ENCODE data around the gene OSBPL9. TPM values are rescaled to one million over a fixed set of nuclear protein-coding genes. Genes with fewer than 3 reads are reported as not detected.

Gene OSBPL9
- total and polyA plus RNA-seq, 5 donors, result 46.1 to 68.8 (median 61.3) TPM

DNA sequence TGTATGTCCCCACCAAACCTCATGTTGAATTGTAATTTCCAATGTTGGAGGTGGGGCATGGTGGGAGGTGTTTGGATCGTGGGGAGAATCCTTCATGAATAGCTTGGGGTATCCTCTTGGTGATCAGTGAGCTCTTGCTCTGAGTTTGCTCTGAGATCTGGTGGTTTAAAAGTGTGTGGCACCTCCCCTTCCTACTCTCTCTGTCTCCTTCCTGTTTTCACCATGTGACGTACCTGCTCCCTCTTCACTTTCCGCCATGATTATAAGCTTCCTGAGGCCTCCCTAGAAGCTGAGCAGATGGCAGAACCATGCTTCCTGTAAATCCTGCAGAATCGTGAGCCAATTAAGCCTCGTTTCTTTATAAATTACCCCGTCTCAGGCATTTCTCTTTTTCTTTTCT lies 40.0 kb upstream of the OSBPL9 start:
- Histone ChIP-seq H3K4me1 (ENCODE audit: control insufficient read depth, insufficient read depth, low read length) (peaks cover 2% of the 10 kb centered on the region), H3K9me3 (ENCODE audit: control insufficient read depth, low read length) (no peaks in the 10 kb centered on the region), H3K27ac (ENCODE audit: low read length) (no peak overlapping the region), H3K27me3 (ENCODE audit: control insufficient read depth, insufficient read depth) (no peaks in the 10 kb centered on the region), H3K4me3 (ENCODE audit: low read length) (no peak overlapping the region)
- ATAC-seq (no peak), DNase-seq (no peak)
- 92% methylated on average over 6 of the region's 6 CpGs for WGBS
- intact Hi-C loops (cut with DNase I), result loop anchor here in 1 of 4 donors (10.0 kb wide), 1 partner anchor 188 kb away; no protein-coding TSS in a partner anchor

DNA sequence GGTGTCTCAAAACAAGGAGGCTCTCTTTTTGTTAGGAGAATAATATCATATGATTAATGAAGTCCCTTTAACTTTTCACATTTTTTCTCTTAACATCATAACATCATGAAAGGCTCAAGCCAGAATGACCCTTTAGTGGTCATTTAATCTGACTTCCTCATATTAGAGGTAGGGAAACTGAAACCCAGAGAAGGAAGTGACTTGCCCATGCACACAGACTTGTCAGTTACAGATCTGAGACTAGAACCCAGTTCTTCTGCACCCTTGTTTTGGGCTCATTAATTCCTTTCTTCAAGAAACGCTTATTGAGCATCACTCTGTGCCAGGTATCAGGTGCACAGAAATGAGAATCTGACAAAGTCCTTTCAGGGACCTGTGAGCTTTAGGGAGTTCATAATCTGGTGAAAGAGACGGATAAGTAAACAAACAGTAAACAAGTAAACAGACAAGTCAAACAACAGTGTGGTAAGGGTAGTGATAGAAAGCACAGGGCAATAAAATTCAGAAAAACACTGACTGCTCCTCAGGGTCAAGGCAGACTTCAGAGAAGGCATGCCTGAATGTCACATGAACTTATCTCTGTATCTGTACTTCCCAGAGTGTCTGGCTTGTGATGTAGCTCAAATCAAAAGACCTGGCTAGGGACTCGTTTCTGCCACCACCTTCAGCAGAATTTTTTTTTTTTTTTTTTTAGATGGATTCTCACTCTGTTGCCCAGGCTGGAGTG lies 38.3 kb upstream of the OSBPL9 start:
- intact Hi-C loops (cut with DNase I), result loop anchor here in 1 of 4 donors (10.0 kb wide), 1 partner anchor 186 kb away; no protein-coding TSS in a partner anchor
- no peak overlapping the region for H3K27ac ChIP-seq (ENCODE audit: low read length)
- no peaks in the 10 kb centered on the region for H3K9me3 ChIP-seq (ENCODE audit: control insufficient read depth, low read length)
- no peak overlapping the region for H3K4me3 ChIP-seq (ENCODE audit: low read length)
- H3K27me3 ChIP-seq (ENCODE audit: control insufficient read depth, insufficient read depth), result no peaks in the 10 kb centered on the region
- ATAC-seq, result no peak
- DNase-seq, result no peak
- WGBS, result 62% methylated on average over 3 of the region's 3 CpGs
- peaks cover 4% of the 10 kb centered on the region for H3K4me1 ChIP-seq (ENCODE audit: control insufficient read depth, insufficient read depth, low read length)

GRCh38 chr1:51581238-51581637 lies 35.7 kb upstream of the OSBPL9 start:
- intact Hi-C loops (cut with DNase I), result no loop called here

GRCh38 chr1:51583532-51583931 lies 33.4 kb upstream of the OSBPL9 start:
- peak overlapping the region; percentile 78 for H3K27ac ChIP-seq (ENCODE audit: low read length)

More at GRCh38 chr1:51581238-51581637, 35.7 kb upstream of the OSBPL9 start:
- ATAC-seq (no peak), DNase-seq (no peak)
- H3K27ac ChIP-seq (ENCODE audit: low read length), result no peak overlapping the region
- 90% methylated on average over 3 of the region's 3 CpGs for WGBS
- H3K9me3 ChIP-seq (ENCODE audit: control insufficient read depth, low read length), result no peaks in the 10 kb centered on the region
- H3K4me3 ChIP-seq (ENCODE audit: low read length), result no peak overlapping the region
- H3K27me3 ChIP-seq (ENCODE audit: control insufficient read depth, insufficient read depth), result no peaks in the 10 kb centered on the region
- peaks cover 6% of the 10 kb centered on the region for H3K4me1 ChIP-seq (ENCODE audit: control insufficient read depth, insufficient read depth, low read length)

GRCh38 chr1:51584021-51584420 lies 32.9 kb upstream of the OSBPL9 start:
- DNase-seq (no peak), ATAC-seq (peak in 1 of 2 donors; percentile 5)
- Histone ChIP-seq H3K27ac (ENCODE audit: low read length) (peak overlapping the region; percentile 78), H3K4me1 (ENCODE audit: control insufficient read depth, insufficient read depth, low read length) (peaks cover 3% of the 10 kb centered on the region), H3K9me3 (ENCODE audit: control insufficient read depth, low read length) (no peaks in the 10 kb centered on the region), H3K4me3 (ENCODE audit: low read length) (no peak overlapping the region), H3K27me3 (ENCODE audit: control insufficient read depth, insufficient read depth) (no peaks in the 10 kb centered on the region)
- intact Hi-C loops (cut with DNase I), result no loop called here
- 72% methylated on average over 5 of the region's 5 CpGs for WGBS

More at GRCh38 chr1:51583532-51583931, 33.4 kb upstream of the OSBPL9 start:
- H3K9me3 ChIP-seq (ENCODE audit: control insufficient read depth, low read length), result no peaks in the 10 kb centered on the region
- H3K4me3 ChIP-seq (ENCODE audit: low read length), result no peak overlapping the region
- H3K4me1 ChIP-seq (ENCODE audit: control insufficient read depth, insufficient read depth, low read length), result peaks cover 3% of the 10 kb centered on the region
- H3K27me3 ChIP-seq (ENCODE audit: control insufficient read depth, insufficient read depth), result no peaks in the 10 kb centered on the region
- DNase-seq, result peak; percentile 93 to 96 (median 94)
- intact Hi-C loops (cut with DNase I), result loop anchor here in 1 of 4 donors (2.0 kb wide), 1 partner anchor 35 kb away; no protein-coding TSS in a partner anchor
- peak; percentile 99 for ATAC-seq
- WGBS, result 29% methylated on average over 9 of the region's 9 CpGs

GRCh38 chr1:51592711-51593110 lies 24.2 kb upstream of the OSBPL9 start:
- ATAC-seq (no peak), DNase-seq (no peak)
- Histone ChIP-seq H3K27ac (ENCODE audit: low read length) (no peak overlapping the region), H3K9me3 (ENCODE audit: control insufficient read depth, low read length) (no peaks in the 10 kb centered on the region), H3K4me1 (ENCODE audit: control insufficient read depth, insufficient read depth, low read length) (no peaks in the 10 kb centered on the region), H3K27me3 (ENCODE audit: control insufficient read depth, insufficient read depth) (no peaks in the 10 kb centered on the region), H3K4me3 (ENCODE audit: low read length) (no peak overlapping the region)
- intact Hi-C loops (cut with DNase I), result no loop called here

DNA sequence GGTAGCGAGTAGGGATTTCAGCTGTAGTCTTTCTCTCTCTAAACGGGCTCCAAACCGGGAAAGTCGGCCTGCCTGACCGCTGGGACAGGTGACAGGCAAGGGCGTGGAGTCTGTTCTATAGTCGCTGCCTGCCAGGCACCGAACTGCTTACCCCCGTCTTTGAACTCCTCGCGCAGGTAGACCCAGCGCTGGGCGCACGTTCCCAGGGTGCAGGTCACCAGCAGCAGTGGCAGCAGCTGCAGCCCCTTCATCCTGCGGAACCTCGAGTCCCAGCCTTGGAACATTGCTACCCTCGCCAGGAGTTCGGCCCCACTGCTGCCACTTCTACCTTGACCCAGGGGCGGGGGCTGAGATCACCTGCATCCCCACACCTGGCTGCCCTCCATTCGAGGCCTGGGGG lies 22.2 kb upstream of the OSBPL9 start:
- no peak overlapping the region for H3K27ac ChIP-seq (ENCODE audit: low read length)
- H3K4me3 ChIP-seq (ENCODE audit: low read length), result no peak overlapping the region
- H3K4me1 ChIP-seq (ENCODE audit: control insufficient read depth, insufficient read depth, low read length), result no peaks in the 10 kb centered on the region
- no peaks in the 10 kb centered on the region for H3K9me3 ChIP-seq (ENCODE audit: control insufficient read depth, low read length)
- DNase-seq (no peak), ATAC-seq (no peak)
- intact Hi-C loops (cut with DNase I), result no loop called here
- no peaks in the 10 kb centered on the region for H3K27me3 ChIP-seq (ENCODE audit: control insufficient read depth, insufficient read depth)
- 88% methylated on average over 20 of the region's 20 CpGs for WGBS

DNA sequence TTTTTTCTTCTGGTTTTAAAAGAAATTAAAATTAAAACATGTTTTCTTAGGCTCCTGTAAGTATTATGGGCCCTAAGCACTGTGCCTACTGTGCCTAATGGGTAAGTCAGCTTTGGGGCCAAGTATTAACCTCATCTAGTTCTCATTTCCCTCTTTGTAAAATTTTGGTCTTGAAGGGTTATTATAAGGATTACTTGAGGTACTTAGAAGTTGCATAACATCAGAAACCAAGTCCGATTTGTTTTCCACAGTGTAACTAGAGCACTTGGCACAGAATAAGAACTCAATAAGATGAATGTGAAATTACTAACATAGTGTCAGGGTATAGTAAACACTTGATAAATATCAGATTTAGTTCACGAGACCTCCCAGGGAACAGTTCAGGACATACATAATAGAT lies 16.4 kb upstream of the OSBPL9 start:
- Histone ChIP-seq H3K4me1 (ENCODE audit: control insufficient read depth, insufficient read depth, low read length) (no peaks in the 10 kb centered on the region), H3K9me3 (ENCODE audit: control insufficient read depth, low read length) (no peaks in the 10 kb centered on the region), H3K27me3 (ENCODE audit: control insufficient read depth, insufficient read depth) (no peaks in the 10 kb centered on the region), H3K27ac (ENCODE audit: low read length) (no peak overlapping the region), H3K4me3 (ENCODE audit: low read length) (no peak overlapping the region)
- 40% methylated on average over 2 of the region's 2 CpGs for WGBS
- ATAC-seq, result peak in 1 of 2 donors; percentile 45
- DNase-seq, result no peak
- intact Hi-C loops (cut with DNase I), result no loop called here

- ATAC-seq (no peak), DNase-seq (no peak)
- H3K9me3 ChIP-seq (ENCODE audit: control insufficient read depth, low read length), result no peaks in the 10 kb centered on the region
- no peaks in the 10 kb centered on the region for H3K27me3 ChIP-seq (ENCODE audit: control insufficient read depth, insufficient read depth)
- no peak overlapping the region for H3K27ac ChIP-seq (ENCODE audit: low read length)
- H3K4me3 ChIP-seq (ENCODE audit: low read length), result no peak overlapping the region
- WGBS, result 56% methylated on average over 1 of the region's 1 CpG
- intact Hi-C loops (cut with DNase I), result no loop called here
- H3K4me1 ChIP-seq (ENCODE audit: control insufficient read depth, insufficient read depth, low read length), result peaks cover under 1% of the 10 kb centered on the region
Observed at GRCh38 chr1:51600965-51601364, 15.9 kb upstream of the OSBPL9 start.

DNA sequence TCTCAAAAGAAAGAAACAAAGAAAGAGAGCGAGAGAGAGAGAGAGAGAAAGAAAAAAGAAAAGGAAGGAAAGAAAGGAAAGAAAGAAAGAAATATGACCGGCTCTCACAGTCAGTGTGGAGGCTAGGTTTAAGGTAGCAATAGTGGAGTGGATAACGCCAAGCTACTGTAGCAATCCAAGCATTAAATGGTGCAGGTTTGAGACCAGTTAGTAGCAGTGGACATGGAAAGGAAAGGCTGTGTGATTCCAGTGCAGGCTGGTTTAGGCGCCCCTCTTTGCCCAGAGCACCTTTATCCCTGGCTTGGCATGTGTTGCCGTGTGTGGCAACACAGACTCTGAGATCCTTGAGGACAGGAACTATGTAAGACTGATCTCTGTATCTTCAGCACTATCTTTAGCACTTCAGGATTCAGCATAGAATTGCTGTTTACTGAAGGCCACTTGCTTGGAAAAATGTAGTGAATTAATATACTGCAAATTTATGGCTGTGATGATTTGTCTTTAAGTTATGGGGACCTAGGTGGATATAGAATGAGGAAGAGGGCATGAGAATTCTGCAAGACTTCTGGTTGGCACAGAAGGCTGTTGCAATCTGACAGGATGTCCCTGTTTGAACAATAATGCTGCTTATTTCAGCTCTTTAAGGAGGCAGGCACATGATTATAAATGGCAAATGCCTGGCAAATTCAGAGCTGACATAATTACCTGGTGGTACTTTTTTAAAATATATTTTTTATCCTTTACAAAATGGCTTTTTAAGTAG lies 10.8 kb upstream of the OSBPL9 start:
- Histone ChIP-seq H3K4me1 (ENCODE audit: control insufficient read depth, insufficient read depth, low read length) (peaks cover 5% of the 10 kb centered on the region), H3K27ac (ENCODE audit: low read length) (no peak overlapping the region), H3K27me3 (ENCODE audit: control insufficient read depth, insufficient read depth) (no peaks in the 10 kb centered on the region), H3K4me3 (ENCODE audit: low read length) (no peak overlapping the region), H3K9me3 (ENCODE audit: control insufficient read depth, low read length) (no peaks in the 10 kb centered on the region)
- whole genome bisulfite sequencing, result 79% methylated on average over 5 of the region's 5 CpGs
- DNase-seq (no peak), ATAC-seq (no peak)
- intact Hi-C loops (cut with DNase I), result no loop called here

GRCh38 chr1:51607681-51608095 lies 9.2 kb upstream of the OSBPL9 start:
- H3K27ac ChIP-seq (ENCODE audit: low read length), result no peak overlapping the region
- 64% methylated on average over 6 of the region's 6 CpGs for WGBS
- no peak for ATAC-seq

More at GRCh38 chr1:51607681-51608095, 9.2 kb upstream of the OSBPL9 start:
- Histone ChIP-seq H3K27me3 (ENCODE audit: control insufficient read depth, insufficient read depth) (no peaks in the 10 kb centered on the region), H3K9me3 (ENCODE audit: control insufficient read depth, low read length) (no peaks in the 10 kb centered on the region), H3K4me3 (ENCODE audit: low read length) (no peak overlapping the region), H3K4me1 (ENCODE audit: control insufficient read depth, insufficient read depth, low read length) (peaks cover 5% of the 10 kb centered on the region)
- intact Hi-C loops (cut with DNase I), result no loop called here
- peak in 1 of 3 donors; percentile 58 for DNase-seq
